Activated CD4-positive, CD25-positive, alpha-beta regulatory T cell treated with anti-CD3 and anti-CD28 coated beads, Interleukin-2, amount 50 U/mL, for 16 hours (primary cell): Measurements from ENCODE around the gene TENT4B.
"Not testable (repeated sequence)": the region's sequence is repeated elsewhere in the genome, so short reads cannot be mapped to it uniquely, and the experiment has no call there.

Source experiments
- DNase-seq: peaks from one replicate; pipeline ENCODE4 v3.0.0-alpha.2; 2020; ENCODE audit warnings: low read depth, low spot score

Gene TENT4B

DNA sequence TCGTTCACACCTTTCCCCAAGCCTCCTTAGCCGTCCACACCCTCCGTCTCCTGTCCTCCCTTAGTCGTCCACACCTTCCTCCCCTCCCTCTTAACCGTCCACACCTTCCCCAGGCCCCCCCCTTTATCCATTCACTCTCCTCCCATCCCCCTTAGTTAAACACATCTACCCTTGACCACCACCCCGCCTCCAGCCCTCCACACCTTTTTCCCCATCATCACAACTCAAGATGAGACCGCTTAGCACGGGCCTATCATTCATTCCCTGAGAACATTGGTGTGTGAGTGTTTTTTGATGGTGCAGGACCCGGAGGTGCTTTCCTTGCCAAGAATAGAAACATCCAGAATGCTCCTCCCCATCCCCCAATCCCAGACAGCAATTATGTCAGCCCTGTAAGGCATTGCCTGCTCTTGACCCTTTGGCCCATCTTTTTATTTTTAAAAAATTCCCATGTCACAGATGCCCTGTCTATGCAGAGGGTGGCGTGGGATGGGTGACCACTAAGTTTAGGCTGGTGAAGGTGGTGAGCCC lies 1.4 kb downstream of the TENT4B start:
- DNase-seq = no peak

DNA sequence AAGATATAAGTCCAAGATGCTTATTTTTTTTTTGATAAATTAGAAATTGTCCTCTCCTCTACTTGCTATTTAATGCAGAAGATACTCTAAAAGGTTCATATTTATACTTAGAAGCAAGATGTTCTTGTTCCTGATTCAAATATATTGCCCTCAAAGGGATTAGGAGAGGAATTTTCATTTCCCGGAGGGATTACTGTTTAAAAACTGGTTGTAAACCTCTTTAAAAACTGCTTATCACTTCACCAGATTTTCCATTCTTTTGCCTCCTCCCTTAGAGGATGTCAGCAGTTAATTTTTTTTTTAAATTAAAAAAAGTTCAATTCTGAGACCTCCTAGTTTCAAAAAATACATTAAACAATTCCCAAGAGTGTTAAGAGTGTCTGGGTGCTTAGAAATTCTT lies 2.8 kb downstream of the TENT4B start:
- no peak for DNase-seq

DNA sequence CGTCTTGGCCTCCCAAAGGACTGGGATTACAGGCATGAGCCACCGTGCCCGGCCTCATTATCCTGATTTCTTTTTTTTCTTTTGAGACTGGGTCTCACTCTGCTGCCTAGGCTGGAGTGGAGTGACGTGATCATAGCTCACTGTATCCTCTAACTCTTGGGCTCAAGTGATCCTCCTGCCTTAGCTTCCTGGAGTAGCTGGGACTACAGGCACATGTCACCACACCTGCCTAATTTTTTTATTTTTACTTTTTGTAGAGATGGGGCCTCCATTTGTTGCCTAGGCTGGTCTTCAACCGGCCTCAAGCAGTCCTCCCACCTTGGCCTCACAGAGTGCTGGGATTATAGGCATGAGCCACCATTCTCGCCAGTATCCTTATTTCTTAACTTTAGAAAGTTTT lies 3.5 kb downstream of the TENT4B start:
- no peak for DNase-seq

DNA sequence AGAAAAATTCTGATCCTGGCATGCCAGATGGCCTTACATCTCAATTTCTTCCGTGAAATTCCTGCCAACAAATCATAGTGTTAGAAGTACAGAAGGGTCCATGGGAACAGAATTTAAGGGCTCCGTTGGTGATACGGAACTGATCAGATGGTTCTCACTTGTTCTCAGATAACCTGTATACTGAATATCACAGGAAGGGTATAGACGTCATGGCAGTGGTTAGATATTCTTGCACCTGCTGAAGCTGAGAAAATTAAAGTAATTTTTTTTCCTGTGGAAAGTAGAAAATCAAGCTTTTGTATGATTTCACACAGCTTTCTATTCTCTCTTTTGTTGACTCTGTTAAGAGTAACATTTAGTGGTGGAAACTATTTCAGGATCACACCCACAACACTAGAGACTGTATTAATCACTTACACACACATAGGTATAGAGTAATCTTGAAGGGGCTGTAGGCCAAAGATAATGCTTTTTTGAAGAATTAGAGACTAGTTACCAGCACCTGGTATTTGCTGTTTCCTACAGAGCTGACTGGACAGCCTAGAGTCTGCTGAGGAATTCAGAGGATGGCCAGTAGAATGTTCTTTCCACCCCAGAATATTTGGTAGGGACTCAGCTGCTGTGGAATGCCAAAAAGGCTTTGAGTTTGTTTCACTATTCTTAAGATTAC lies 7.5 kb downstream of the TENT4B start:
- no peak for DNase-seq

DNA sequence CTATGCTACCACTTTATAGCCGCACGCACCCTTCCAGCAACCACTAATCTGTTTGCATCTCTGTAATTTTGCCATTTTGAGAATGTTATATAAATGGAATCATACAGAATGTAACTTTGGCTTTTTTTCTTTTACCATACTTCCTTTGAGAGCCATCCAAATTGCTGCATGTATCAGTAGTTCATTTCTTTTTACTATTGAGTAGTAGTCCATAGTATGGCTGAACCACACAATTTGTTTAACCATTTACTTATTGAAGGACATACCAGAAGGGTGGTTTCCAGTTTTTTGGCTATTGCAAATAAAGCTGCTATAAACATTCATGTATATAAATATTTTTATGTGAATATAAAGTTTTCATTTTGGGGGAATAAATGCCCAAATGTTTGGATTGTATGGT lies 8.8 kb downstream of the TENT4B start:
- no peak for DNase-seq

DNA sequence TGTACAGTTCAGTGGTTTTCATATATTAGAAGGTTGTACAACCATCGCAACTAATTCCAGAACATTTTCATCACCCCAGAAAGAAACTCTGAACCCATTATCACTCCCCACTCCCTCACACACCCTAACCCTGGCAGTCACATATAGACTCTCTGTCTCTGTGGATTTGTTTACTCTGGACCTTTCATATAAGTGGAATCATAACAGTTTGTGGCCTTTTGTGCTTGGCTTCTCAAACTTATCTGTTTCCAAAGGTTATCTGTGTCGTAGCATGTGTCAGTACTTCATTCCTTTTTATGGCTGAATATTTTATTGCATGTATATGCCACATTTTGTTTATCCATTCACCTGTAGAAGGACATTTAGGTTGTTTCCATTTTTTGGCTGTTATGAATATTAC lies 12.4 kb downstream of the TENT4B start:
- no peak for DNase-seq

DNA sequence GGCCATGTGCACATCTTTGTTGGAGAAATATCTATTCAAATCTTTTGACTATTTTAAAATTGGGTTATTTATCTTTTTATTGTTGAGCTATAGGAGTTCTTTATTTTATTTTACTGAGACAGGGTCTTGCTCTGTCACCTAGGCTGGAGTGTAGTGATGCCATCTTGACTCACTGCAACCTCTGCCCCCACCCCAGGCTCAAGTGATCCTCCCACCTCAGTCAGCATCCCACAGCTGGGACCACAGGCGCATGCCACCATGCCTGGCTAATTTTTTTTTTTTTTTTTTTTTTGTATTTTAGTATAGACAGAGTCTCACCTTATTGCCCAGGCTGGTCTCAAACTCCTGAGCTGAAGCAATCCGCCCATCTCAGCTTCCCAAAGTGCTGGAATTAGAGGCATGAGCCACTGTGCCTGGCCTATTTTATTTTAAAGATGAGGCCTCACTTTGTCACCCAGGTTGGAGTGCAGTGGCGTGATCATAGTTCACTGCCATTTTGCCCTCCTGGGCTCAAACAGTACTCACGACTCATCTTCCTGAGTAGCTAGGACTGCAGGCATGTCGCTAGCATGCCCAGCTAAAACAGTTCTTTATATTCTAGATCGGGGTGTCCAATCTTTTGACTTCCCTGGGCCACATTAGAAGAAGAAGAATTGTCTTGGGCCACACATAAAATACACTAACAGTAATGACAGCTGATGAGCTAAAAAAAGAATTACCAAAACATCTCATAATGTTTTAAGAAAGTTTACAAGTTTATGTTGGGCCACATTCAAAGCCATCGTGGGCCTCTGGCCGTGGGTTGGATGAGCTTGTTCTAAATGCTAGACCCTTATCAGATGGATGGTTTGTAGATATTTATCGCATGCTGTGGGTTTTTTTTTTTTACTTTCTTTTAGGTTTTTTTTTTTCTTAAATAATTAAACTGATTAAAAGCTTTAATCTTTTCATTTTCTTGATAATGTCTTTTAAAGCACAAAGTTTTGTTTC lies 13.7 kb downstream of the TENT4B start:
- no peak for DNase-seq

DNA sequence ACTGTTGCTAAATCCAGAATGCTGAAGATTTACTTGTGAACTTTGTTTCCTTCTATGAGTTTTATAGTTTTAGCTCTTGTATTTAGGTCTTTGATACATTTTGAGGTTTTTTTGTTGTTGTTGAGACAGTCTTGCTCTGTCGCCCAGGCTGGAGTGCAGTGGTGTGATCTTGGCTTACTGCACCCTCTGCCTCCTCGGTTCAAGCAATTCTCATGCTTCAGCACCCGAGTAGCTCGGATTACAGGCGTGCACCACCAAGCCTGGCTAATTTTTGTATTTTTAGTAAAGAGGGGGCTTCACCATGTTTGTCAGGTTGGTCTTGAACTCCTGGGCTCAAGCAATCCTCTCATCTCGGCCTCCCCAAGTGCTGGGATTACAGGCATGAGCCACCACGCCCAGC lies 14.4 kb downstream of the TENT4B start:
- DNase-seq = no peak

DNA sequence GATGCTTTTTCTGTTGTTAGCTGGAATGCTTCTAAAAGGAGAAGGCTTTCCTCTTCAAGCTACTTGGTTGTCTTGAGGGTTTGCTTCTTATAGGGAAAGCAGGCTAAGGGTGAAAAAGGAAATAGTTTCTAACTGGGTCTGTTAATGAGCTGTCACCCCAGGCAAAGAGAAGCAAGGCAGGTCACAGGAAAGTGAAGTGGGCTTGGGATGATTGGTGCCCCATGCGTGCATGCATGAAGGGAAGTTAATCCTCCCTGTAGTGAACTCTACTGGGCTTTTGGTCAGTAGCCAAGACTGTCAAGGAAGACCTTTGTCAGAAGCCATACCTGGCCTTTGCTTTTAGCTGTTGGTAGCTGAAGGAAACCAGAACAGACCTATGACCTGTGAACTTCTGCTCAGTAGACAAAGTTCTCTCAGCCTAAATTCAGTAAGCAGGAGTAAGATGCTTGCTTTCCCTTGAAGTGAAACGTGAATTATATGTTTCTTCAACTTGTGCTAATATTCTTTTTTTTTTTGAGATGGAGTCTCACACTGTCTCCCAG lies 16.5 kb downstream of the TENT4B start:
- DNase-seq = no peak

DNA sequence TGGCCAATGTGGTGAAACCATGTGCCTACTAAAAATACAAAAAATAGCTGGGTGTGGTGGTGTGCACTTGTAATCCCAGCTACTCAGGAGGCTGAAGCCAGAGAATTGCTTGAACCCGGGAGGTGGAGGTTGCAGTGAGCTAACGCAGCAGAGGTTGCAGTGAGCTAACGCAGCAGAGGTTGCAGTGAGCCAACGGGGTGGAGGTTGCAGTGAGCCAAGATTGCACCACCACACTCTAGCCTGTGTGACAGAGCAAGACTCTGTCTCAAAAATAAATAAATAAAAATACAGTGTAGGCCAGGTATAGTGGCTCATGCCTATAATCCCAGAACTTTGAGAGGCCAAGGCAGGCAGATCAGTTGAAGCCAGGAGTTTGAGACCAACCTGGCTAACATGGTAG lies 18.7 kb downstream of the TENT4B start:
- DNase-seq = not testable (repeated sequence)

DNA sequence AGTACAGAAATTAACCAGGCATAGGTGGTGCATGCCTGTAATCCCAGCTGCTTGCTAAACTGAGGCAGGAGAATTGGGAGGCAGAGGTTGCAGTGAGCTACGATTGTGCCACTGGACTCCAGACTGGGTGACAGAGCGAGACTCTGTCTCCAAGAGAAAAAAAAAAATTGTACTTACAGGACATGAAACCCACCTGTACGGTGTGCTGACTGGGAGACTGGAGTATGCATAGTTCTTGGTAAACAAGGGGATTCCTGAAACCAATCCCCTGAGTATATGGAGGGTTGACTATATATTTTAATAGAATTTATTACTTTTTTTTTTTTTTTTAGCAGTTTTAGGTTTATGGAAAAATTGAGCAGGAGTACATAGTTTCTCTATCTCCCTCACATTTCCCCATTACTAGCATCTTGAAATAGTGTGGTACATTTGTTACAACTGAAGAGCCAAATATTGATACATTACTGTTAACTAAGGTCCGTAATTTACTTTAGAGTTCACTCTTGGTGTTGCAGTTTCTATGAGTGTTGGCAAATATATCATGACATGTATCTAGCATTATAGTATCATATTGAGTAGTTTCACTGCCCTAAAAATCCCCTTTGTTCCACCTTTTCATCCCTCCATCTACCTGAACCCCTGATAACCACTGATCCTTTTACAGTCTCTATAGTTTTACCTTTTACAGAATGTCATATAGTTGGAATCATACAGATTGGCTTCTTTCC lies 19.3 kb downstream of the TENT4B start:
- DNase-seq = no peak

DNA sequence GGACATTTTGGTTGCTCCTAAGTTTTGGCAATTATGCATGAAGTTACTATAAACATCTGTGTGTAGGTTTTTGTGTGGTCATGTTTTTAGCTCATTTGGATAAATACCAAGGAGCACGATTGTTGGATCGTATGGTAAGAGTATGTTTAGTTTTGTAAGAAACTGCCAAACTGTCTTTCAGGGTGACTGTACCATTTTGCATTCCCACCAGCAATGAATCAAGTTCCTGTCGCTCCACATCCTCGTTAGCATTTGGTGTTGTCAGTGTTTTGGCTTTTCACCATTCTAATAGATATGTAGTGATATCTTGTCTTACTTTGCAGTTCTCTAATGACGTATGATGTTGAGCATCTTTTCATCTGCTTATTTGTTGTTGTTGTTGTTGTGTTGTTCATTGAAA lies 20.2 kb downstream of the TENT4B start:
- no peak for DNase-seq

DNA sequence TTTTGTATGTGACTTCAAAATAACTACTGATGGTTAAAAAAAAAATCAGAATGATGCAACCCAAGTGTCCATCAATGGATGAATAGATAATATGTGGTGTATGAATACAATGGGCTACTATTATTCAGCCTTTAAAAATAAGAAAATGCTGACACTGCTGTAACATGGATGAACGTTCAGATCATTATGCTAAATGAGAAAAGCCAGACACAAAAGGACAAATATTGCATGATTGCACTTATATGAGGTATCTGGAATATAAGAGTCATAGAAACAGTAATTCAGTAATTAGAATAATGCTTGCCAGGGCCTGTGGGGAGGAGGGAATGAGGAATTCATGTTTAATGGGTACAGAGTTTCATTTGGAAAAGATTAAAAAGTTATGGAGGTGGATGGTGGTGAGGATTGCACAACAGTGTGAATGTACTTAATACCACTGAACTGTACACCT lies 25.4 kb downstream of the TENT4B start:
- no peak for DNase-seq

DNA sequence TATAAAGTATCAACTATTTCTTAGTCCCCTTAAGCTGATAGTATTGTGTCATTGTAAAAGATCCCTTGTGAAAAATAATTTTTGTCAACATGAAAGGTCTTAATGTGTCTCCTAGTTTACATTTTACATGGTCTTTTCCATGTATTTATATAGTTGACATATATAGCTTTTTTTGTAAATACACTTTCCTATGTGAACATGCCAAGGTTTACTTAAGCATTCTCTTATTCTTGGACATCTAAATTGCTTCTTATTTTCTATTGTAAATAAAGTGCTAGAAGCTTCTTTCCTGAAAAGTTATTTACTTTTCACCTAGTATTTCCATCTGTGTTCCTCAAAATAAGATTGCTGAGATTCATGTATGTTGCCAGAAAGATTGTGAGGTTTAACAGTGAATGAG lies 29.3 kb downstream of the TENT4B start:
- DNase-seq = no peak

DNA sequence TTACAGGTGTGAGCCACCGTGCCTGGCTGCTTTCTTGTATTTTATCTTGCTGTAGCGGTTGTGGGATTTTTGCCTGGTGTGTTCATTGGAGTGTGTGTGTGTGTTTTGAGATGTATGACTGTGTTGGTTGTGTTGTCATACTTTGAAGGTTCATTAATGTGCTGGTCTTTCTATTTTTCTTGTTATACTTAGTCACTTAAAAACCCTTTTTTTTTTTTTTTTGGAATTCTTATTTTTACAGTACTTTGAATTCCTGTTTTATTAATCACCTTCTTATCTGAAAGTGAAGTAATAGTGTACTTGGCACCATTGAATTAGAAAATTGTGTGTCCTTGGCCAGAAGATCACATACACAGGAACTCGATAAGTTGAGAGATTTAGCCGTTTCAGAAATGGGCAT lies 30.2 kb downstream of the TENT4B start:
- no peak for DNase-seq

DNA sequence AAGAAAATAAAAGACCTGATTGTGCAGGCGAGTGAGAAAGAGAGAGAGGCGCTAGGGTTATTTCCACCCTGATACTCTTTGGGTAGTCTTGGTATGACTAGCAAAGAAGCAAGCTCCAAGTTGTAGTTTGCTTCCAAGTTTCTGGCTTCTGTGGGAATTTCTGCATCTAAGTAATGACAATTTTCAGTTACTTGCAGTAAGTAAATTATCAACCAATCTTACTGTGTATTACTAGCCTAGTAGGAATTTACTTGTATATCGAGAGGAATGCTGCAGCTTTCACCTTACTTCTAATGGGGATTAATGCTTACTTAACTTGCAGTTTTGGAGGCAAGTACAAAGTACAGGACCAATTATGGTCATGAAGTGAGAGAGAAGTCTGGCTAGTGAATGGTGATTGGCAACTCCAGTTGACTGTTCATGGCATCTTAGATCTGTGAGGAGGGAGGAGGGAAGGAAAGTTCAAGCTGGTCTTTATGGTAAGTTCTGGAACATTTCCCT lies 31.9 kb downstream of the TENT4B start:
- DNase-seq = no peak

DNA sequence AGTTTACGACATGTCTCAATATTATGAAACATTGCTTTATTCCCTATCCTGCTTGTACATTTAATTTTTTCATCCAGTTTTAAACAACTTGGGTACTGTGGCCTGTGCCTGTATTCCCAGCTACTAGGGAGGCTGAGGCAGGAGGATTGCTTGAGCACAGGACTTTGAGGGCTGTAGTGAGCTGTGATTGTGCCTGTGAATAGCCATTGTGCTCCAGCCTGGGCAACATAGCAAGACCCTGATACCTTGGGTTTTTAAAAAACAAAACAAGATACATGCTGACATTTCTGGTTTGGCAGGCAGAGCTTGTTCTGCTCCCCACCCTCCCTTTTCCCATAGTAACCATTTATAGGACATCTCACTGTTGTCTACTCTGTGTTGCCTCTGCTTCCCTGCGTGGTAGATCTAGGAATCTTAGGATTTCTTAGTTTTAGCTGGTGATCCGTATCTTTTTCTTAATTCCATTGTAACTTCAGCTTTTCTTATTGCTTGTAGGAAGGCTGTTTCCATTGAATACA lies 35.6 kb downstream of the TENT4B start:
- no peak for DNase-seq

DNA sequence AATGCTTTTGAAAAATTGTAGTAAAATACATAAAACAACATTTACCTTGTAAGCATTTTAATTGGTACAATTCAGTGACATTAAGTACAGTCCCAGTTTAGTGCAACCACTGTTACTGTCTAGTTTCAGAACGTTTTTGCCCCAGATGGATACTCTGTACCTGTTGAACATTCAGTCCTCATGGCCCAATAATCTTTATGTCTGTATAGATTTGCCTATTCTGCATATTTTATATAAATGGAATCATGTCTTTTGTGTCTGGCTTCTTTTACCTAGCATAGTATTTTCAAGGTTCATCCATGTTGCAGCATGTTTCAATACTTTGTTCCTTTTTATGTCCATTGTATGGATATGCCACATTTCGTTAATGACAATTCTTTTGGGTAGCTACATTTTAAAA lies 37.2 kb downstream of the TENT4B start:
- DNase-seq = no peak

DNA sequence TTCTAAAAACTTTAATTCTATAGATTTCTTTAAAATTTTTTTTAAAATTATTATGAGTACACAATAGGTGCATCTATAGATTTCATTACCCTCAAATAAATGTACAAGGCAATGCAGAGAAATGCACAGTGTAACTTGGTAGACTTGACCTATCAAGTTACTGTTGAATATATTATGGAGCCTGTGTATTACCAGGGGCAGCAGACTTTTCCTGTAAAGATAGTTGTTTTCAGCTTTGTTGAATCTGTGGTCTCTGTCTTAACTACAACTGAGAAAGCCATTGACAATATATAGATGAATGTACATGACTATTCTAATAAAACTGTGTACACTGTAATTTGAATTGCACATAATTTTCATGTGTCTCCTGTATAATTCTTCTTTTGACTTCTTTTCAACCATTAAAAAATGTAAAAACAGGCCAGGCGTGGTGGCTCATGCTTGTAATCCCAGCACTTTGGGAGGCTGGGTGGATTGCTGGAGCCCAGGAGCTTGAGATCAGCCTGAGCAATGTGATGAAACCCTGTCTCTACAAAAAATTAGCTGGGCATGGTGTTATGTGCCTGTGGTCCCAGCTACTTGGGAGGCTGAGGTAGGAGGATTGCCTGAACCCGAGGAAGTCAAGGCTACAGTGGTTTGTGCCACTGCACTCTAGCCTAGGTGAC lies 39.4 kb downstream of the TENT4B start:
- DNase-seq = no peak

DNA sequence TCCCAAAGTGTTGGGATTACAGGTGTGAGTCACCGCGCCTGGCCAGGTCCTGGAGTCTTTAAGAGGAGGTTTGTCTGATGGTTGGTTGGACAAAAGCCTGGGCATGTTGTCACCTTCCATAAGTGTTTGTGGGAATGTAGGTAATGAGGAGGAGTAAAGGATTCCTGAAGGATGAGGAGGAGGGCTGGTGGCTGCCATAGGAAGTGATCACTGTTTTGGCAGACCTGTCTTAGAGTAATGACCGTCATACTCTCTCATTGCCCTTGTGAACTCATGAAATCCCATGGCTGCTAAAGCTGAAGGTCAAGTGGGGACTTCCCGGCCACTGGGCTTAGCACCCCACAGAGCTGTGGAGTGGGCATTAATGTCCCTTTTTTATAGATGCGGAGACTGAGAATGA lies 40.5 kb downstream of the TENT4B start:
- no peak for DNase-seq

DNA sequence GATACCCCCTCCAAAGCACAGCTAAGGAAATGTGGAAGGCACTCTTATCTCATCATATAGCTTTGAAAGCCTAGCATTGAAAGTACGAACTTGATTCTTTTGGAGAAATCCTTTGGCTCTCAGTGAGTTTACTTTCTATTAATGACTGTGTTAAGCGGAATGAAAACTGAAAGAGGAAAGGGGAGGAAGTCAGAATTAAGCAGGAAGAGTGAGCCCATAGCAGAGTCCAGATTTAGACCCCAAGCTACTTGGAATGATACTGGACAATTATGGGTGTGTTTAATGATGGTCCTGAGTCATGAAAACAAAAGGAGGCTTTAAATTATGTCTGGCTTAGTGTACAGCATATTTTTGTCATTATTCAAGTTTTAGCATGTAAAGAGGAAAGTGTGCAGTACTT lies 42.2 kb downstream of the TENT4B start:
- DNase-seq = no peak
